GM12864 (cell line): ENCODE measurements around the gene ELL2.
A peak's percentile ranks its signal among the peaks of the same experiment; 100 is the strongest.

Experiments used
- DNase-seq: peaks from one replicate; pipeline ENCODE4 v3.0.0-alpha.2; 2011; ENCODE audit warnings: low read depth
- H3K4me3 ChIP-seq: 2 replicates; pipeline ENCODE4 v1.5.1; 2011; ENCODE audit warnings: mild to moderate bottlenecking, low read depth, low read length, control low read depth
- TF ChIP-seq, protein P1 (sequence below): IDR thresholded peaks from 2 replicates; pipeline ENCODE4 v1.5.1; 2011; ENCODE audit warnings: low read depth, mild to moderate bottlenecking, moderate library complexity, low read length, control low read depth, inconsistent platforms; ENCODE audit errors: missing control alignments

The ELL2 gene

GRCh38 chr5:95845391-95845790 is 116.3 kb downstream of the ELL2 start:
- no peak overlapping the region for H3K4me3 ChIP-seq
- TF ChIP-seq, protein P1, sequence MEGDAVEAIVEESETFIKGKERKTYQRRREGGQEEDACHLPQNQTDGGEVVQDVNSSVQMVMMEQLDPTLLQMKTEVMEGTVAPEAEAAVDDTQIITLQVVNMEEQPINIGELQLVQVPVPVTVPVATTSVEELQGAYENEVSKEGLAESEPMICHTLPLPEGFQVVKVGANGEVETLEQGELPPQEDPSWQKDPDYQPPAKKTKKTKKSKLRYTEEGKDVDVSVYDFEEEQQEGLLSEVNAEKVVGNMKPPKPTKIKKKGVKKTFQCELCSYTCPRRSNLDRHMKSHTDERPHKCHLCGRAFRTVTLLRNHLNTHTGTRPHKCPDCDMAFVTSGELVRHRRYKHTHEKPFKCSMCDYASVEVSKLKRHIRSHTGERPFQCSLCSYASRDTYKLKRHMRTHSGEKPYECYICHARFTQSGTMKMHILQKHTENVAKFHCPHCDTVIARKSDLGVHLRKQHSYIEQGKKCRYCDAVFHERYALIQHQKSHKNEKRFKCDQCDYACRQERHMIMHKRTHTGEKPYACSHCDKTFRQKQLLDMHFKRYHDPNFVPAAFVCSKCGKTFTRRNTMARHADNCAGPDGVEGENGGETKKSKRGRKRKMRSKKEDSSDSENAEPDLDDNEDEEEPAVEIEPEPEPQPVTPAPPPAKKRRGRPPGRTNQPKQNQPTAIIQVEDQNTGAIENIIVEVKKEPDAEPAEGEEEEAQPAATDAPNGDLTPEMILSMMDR = no peak
- no peak for DNase-seq

DNA sequence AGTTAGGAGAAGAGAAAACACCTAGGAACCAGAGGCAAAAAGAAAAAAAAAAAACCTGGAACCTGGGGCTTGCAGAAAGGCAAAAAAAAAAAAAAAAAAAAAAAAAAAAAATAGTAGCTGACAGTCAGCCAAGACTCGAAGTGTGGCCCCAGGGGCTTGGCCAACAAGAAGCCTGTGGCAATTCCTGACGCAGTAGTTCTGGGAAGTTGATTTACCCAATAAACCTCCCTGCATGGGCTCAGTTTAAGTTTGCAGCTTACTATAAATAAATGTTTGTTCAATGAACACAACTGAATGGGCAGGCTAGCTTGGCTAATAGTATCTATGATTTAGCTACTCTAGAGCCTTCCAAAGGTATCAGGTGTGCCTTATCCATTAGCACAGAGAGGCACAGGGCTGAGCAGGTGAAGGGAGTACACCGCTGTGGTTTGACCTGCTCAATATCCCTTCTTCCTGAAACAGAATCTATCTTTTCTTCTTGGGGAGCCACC is 117.9 kb downstream of the ELL2 start:
- TF ChIP-seq, protein P1 = no peak
- H3K4me3 ChIP-seq = no peak overlapping the region
- DNase-seq = no peak

- no peak for DNase-seq
- H3K4me3 ChIP-seq = no peak overlapping the region
- TF ChIP-seq, protein P1 = peak; percentile 53
Observed at GRCh38 chr5:95842854-95843544, 118.7 kb downstream of the ELL2 start.

- no peak overlapping the region for H3K4me3 ChIP-seq
- TF ChIP-seq, protein P1 = no peak
- DNase-seq = no peak
Observed at GRCh38 chr5:95841914-95842812, 119.5 kb downstream of the ELL2 start.

DNA sequence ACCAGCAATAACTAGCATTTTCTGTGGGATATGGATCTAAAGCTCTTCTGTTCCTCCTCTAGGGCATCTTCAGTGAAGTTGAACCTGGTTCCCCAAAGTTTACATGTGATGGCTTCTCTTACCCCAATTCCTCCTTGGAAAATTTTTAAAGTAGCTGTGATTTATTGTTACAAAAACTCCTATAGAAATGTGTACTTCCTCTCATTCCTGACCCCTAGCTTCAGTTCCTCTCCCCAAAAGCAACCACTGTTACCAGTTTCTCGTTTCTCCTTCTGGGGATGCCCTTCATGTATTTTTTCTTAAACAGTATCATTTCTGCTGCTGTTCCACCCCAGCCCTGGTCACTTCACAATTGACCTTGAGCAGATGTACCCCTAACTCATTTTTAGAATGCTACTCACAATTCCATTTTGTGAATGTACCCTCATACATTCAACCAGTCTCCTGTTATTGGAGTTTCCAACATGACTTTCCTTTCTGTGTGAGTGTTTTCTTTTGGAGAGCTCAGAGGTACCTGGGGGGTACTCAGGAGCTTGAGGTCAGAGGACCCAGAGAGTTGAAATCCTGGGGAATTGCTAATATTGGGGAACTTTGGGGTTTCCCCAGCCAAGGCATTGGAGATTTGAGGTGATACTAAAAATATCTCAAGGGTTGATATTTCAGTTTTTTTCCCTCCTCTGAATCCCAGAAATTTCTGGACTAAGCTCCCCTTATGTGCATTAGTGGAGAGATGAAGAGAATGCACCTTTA is 120.5 kb downstream of the ELL2 start:
- DNase-seq = no peak
- TF ChIP-seq, protein P1 = no peak
- H3K4me3 ChIP-seq = no peak overlapping the region

GRCh38 chr5:95839658-95840057 is 122.0 kb downstream of the ELL2 start:
- H3K4me3 ChIP-seq = no peak overlapping the region
- no peak for DNase-seq
- TF ChIP-seq, protein P1 = no peak
